ENCODE measurements around the gene RIPOR1.
"Not testable (repeated sequence)": the region's sequence is repeated elsewhere in the genome, so short reads cannot be mapped to it uniquely, and the experiment has no call there.

The RIPOR1 gene

DNA sequence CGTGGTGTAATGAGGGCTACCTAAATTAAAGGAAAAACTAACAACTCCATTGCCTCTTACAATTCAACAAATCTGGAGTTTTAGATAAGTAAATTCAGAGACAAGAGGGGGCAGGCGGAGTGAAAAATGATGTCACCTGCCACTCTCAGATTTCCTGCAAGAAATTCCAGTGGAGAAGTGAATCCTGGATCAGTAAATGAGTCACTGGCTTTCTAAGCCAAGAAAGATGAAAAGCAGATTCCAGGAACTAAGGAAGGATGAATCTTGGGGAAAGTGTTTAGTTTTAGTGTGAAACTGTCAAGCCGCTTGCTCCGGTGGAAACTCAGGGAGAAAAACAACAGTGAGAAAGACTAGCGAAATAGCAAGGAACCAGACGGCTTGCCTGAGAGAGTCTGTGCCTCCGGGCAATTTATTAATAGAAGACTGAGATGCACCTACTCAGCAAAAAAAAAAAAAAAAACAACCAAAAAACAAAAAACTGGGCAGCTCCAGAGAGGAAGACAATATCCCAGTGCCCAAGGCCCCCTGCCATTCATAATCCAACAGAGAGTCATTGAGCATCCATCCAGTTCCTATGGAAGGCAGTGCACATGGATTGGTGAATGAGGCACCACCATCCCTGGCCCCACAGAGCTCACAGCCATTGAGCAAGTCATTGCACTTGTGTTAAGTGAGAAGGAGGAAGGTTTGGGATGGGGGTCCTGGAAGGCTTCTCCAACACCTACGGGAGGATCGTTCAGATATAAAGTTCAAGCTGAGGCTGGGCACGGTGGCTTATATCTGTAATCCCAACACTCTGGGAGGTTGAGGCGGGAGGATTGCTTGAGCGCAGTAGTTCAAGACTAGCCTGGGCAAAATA, 12.1 kb upstream of the RIPOR1 start:
- no peak for DNase-seq

DNA sequence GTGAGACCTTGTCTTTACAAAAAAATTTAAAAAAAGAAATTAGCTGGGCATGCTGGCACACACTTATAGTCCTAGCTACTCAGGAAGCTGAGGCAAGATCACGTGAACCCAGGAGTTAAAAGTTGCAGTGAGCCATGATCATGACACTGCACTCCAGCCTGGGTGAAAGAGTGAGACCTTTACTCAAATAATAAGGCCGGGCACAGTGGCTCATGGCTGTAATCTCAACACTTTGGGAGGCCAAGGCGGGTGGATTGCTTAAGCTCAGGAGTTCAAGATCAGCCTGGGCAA, 11.5 kb upstream of the RIPOR1 start:
- no peak for DNase-seq

DNA sequence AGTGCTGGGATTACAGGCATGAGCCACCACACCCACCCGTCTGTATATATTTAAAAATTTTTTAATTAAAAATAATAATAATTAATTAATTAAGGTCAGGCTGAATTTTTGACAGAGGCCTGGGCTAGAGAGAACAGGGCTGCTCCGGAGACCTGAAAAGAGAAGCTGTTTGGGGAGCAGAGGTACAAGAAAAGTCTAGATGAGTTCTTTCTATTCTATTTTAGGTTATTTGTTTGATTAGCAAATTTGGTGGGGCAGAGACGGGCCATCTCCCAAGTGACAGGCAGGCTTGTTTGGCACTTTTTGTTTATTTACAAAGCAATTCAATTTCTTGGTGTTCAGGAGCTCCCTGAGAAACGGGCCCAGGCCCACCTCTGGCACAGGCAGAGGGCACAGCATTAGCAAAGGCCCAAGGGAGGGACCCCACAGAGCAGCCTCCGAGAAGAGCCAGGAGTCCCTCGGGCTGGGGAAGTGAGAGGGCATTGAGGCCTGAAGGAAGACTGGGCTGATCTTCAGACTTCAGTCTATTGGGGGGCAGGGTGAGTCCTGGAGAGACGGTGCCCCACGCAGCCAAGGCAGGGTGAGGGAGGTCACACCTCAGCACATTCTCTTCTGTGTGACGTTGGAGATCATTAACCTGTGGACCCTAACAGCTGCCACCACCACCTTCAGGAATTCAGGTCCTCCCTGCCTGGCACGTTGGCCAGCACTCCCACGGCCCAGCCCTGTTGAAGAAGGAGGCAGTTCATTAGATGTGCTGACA, 10.8 kb upstream of the RIPOR1 start:
- DNase-seq = no peak

DNA sequence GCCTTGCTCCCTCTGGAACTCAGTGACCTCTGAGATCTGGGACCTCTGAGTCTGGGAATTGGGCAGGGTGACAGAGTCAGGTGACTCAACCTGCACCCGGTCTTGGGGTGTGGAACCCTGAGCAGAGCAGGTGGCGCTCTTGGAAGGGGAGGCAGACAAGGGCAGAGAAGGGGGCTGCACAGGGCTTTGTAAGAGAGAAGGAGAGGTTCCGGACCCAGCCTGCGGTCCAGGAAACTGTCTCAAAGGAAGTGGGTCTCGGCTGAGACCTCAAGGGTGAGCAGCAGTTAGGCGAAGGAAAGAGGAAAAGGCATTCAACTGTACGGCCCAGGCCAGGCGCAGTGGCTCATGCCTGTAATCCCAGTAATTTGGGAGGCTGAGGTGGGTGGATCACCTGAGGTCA, 10.0 kb upstream of the RIPOR1 start:
- no peak for DNase-seq

DNA sequence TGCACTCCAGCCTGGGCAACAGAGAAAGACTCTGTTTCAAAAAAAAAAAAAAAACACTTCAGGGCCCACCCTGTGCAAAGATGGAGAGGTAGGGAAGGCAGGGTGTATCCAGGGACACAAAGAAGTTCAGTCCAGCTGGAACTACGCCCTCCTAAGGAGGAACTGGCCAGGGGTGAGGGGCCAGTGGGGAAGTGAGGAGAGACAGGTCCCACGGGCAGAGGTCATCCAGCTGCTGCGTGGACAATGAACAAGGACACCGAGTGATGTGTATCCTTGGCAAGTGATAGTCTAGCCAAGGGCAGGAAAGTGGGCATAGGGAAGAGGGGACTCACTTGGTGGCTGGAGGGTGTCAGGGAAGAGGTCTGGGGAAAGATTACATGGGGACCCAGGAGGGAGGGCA, 9.4 kb upstream of the RIPOR1 start:
- DNase-seq = no peak

DNA sequence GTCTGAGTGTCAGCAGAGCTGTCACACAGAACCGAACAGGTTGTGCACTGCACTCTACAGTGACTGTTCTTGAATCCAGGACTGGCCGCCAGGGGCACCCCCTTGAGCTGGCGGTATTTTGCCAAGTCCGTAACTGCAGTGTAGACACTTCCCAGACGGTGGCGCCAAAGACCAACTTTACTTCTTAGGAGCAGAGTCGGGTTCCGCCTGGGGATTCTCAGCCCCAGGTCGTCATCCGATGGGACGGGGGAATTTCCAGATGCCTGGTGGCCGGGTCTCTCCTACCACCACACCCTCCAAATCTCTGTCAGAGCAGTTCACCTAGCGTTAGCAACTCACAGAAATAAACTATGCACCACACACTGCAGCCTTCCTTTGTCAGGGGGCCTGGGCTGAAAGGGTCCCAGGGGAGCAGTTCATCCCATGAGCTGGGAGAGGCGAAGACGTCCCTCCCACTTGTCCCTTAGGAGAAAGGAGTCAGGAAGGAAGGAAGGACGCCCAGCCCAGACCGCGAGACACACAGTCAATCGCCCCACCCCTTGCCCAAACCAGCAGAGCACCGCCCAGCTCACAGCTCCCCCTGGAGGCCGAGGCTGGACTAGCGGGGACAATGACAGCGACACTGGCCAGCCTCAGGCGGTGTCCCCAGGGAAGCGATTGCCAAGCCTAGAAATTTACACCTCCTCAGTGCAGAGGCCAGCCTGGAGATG, 7.4 kb upstream of the RIPOR1 start:
- DNase-seq = peak; percentile 96

DNA sequence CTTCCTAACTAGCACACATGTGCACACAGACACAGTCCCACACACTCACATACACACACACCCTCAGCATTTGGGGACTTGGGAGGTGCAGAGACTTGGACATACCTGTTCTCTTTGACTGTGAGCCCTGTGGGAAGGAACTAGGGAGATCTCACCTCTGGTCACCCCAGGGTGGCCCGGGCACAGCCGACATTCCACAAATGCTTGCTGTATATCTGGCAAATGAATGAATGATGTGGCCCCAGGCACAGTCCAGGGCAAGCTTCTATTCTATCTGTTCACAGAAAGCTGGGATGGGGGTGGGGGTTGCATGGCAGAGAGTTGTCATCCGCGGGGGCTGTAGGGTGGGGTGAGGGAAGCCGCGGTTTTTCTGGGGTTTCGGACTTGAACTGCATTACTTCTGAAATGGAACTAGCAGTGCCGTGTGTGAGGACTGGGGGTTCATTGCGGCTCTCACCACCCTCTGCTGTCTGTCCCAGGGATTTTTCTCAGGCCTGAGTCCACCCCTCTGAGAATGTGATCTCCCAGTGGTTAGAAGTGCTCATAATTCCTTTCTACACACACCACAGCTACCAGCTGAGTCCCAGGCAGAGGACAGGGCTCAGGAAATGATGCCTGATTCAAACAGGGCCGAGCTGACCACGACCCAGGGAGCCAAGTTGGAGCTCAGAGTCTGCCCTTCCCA, 3.3 kb upstream of the RIPOR1 start:
- no peak for DNase-seq

DNA sequence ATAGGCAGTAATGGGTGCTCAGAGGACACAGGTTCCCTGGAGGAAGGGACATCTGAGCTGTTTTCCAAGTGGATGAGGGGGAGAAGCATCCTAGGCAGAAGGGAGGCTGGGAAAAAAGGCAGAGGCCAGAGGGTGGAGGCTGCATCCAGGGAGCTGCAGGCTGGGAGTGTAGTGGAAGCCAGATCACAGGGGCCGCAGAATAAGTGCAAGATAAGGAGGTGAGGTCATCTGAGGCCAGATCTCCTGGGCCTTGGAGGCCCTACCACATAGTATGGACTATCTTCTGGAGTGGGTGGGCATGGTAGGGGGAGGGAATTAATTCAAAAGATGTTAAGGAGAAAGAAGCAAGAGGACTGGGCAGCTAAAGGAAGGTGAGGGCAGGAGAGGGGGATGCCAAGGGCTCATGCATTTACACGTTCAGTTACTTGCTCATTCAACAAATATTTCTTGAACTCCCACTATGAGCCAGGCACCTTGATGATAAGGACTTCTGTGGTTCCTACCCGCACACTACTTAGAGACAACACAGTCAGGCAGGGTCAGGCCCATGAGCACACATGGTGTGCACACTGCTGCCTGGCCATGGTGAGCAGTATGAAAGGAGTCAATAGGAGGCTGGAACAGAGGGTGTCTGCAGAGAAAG, 2.4 kb upstream of the RIPOR1 start:
- DNase-seq = no peak

DNA sequence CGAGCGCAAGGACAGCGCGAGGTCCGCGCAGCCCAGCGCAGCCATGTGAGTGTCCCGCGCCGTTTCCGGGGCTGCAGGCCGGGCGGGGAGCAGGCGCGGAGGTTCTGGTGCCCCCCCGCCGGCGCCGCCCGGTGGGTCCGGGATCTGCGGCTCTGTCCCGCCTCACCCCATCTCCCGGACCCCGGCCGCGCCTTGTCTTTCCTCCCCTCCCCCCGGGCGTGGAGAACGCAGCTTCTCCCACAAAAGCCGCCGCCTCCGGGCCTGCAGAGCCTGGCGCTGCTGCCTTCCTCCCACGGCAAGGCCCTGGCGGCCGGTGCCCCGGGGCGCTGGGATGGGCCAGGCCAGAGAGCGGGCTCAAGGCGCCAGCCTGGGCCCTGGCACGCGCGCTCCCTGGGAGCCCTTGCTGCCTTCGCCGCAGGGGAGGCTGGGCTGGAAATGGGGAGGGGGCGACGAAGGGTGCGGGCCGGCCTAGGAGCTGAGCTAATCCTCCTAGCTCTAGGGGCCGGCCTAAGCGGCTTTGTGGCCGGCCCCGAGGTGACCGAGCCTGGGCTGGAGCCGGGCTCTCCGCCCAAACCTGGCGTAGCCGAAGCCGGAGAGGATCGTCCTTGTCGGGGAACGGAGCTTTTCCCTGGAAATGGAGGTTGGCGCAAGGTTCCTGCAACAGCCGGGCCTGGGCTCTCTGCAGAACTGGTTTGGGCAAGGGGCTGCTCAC, 397 bp downstream of the RIPOR1 start:
- peak; percentile 17 for DNase-seq

DNA sequence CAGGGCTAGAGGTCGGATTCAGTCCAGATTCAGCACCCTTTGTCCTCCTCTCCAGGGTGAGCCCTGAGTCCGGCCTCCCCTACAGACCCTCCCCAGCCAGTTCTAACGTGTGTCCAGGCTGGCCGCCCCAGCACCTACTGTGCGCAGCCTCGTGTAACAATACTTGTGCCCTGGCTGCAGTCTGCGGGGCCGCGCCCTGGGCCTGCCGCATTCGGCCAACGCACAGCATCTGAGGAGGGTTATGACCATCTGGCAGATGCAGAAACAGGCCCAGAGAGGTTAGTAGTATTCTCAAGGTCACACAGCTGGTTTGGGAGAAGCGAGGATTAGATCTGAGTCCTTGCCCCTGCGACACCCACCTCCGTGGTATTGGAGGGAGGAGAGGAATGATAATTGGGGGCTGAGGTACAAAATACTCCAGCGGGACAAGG, 968 bp downstream of the RIPOR1 start:
- DNase-seq = no peak

DNA sequence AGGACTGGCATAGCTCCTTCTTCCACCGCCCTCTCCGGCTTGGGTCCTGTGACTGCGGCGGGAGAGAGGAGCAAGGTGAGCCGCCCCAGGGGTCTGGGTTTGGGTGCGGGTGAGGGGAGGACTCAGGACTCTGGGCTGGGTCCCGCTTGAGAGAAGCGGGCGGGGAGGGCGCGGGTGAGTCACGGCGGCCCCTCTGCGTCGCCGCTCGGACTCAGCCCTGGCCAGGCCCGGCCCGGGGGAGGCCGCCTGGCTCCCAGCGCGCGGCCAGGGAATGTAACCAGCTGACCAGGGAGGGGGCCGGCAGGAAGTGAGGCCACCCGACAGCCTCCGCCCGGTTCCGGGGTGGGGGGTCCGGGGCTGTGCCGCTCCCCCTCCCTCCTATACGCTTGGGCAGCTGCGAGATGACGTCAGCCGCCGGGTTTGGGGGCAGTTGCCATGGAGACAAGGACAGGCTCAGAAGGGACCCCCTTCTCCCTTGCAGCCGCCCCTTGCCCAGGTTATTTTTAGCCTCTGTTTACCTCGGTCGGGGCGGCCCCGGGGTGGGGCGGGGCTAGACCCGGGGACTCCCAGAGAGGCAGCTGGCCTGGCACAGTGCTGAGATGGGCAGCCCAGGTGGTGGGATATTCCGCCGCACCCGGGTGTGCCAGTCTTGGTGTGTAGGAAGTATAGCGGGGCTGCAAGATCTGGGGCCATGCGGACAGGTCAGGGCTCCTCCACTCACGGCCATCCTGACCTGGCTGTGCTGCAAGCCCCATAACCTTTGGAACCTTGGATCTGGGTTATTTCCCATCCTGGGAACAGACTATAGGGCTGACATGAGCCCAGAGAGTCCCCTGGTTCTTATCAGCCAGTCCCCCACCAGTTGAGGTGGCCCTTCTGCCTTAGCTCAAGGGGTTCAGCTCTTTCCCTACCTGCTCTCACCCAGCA, 1.6 kb downstream of the RIPOR1 start:
- peak; percentile 3 for DNase-seq

DNA sequence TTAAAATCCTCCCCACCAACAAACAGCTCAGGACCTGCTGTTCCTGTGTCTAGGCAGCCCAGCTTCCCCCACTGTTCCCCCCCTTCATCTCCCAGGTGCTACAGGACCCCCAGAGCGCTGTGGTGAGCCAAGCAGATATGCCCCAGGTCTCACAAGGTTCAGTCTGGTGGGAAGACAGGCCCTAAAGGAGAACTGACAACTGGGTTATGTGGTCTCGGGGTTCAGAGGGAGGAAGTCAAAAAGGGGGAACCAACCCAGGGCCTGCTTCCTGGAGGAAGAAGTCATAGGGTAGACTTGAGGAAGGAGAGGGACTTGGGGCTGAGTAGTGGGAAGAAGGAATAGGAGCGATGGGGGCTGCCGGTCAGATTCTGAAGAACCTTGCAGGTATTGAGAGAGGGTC, 2.6 kb downstream of the RIPOR1 start:
- no peak for DNase-seq

DNA sequence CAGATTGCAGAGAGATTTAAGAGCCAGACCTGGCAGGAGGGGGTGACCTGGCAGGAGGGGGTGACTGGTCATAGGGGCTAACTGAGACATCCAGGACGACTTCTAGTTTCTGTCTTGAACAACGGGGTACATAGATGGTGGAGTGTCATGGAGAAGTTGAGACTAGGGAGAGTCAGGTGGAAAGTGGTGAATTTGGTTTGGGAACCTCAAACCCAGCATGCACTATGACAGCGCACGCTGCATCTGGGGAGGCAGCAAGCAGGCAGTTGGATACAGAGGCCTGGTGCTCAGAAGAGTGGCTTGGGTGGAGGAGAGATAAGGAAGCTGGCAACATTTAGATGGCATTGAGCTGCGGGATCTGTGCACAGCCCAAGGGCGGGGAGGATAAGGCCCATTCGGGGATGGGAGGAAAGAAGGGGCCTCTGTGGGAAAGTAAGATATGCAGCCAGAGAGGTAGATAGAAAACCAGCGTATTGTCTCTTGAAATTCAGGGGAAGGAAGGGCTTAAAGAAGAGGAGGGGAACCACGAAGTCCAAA, 4.5 kb downstream of the RIPOR1 start:
- DNase-seq = no peak

DNA sequence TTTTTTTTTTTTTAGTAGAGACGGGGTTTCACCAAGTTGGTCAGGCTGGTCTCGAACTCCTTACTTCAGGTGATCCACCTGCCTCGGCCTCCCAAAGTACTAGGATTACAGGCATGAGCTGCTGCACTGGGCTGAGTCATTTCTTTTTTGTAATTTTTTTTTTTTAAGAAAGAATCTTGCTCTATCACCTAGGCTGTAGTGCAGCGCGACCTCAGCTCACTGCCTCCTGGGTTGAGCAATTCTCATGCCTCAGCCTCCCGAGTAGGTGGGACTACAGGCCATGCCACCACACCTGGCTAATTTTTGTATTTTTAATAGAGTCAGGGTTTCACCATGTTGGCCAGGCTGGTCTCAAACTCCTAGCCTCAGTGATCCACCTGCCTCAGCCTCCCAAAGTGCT, 5.4 kb downstream of the RIPOR1 start:
- not testable (repeated sequence) for DNase-seq

DNA sequence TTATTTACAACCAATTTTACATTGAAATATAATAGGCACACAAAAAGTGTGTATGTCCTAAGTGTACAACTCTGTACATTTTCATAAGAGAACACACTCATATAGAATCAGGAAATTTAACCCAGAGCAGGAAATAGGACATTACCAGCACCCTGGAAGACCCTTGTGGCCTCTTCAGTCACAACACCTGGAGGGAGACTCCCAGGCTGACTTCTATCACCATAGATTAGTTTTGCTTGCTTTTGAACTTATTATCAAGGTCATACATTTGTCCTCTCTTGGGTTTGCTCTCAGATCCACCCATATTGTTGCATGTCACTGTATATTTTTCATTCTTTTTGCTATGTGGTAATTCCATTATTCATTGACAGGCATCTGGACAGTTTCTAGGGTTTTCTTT, 5.8 kb downstream of the RIPOR1 start:
- no peak for DNase-seq

DNA sequence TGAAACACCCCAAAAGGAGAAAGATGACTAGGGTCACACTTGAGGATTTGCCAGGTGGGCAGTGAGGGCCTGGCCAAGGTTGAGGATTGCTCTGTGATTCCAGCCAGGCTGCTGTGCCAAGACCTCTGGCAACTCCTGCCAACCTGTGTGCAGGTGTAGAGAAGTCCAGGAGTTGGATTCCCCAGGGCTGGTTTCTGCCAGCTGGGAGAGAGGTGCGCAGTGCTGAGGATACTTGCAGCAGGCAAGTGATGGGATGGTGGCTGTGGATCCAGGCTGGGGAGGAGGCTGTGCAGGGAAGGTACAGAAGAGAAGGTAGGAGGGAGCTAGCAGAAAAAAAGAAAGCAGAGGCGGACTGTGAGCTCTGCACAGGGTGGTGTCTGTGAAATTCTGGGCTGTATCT, 6.6 kb downstream of the RIPOR1 start:
- no peak for DNase-seq

DNA sequence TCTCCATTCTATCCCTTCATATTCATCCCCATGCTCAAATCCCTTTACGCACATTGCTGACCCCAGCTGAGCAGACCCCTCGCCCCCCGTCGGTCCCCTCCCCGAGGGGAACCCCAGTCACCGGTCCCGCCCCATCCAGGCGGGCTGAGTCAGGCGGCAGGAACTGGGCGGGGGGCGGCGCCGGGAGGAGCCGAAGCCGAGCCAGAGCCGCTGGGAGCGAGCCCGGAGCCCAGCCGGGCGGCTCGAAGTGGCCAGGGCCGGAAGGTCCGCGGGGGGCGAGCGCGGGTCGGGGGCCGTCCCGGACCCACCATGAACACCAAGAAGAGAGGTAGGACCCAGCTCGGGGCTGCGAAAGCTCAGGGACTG, 8.6 kb downstream of the RIPOR1 start:
- DNase-seq = peak; percentile 55

DNA sequence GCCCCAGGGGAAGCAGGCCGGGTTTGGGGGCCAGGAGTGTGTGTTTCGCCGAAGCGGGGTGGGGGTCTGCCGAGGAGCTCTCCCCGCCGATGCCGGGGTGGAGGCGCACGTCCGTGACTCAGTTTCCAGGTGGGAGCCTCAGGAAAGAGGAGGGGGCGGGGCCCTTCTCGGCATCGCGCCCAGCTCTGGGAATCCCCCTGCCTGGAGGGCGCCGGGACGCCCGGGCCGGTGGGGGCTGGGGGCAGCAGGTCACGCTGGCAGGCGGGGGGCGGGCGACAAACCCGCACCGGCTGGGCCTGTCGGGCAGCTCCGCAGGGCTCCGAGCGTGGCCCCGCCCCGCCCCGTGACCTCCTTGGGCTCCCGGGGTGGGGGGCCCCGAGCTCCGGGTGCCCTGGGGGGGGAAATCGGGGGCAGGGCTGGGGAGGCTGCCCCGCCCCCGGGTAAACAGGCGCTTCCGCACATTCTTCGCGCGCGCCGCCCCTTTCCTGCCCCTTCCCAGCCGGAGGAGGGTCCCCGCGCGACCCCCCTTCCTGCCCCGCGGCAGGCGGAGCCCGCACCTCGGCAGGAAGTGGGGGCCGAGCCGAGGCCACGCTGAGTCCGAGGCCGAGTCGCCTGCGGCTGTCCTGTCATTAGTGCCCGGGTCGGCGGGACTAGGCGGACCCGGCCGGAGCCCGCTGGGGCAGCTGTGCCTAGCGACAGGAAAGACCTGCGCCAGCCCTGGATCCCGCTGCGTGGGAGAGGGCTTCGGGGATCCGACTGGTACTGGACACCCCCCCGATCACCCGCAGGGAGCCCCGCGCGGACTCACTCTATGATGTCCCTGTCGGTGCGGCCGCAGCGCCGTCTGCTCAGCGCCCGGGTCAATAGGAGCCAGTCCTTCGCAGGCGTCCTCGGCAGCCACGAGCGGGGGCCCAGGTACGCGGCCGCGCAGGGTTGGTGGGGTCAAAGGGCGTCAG, 9.3 kb downstream of the RIPOR1 start:
- peak; percentile 60 for DNase-seq

DNA sequence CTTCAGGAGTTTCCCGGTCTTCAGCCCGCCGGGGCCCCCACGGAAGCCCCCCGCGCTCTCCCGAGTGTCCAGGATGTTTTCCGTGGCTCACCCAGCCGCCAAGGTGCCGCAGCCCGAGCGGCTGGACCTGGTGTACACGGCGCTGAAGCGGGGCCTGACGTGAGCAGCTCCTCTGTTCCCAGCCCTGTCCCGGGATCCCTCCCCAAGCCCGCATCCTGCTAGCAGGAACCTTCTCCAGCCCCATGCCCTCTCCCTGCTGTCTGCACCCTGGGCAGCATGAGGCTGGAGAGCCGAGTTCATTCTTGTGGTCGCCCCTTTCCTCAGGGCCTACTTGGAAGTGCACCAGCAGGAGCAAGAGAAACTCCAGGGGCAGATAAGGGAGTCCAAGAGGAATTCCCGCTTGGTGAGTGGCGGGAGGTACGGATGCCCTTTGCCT, 10.1 kb downstream of the RIPOR1 start:
- no peak for DNase-seq

Measured in stimulated activated naive CD4-positive, alpha-beta T cell treated with Interleukin-2 at 50 U/mL for 16 hours (primary cell).